SJSA1 (cell line): ENCODE data around the gene MUCL3. TPM values are rescaled to one million over a fixed set of nuclear protein-coding genes. Genes with fewer than 3 reads are reported as not detected.
"Not testable (repeated sequence)": the region's sequence is repeated elsewhere in the genome, so short reads cannot be mapped to it uniquely, and the experiment has no call there.

ENCODE experiments used
- DNase-seq, 2 experiments: peaks; one replicate each; pipeline ENCODE4 v3.0.0-alpha.2; 2015 to 2020; ENCODE audit warnings: low spot score in 2 of 2, low read depth in 1 of 2
- H3K27ac ChIP-seq: fragments of 250-450 bp; sonication (Bioruptor Pico); 2 replicates; pipeline ENCODE4 v1.5.1; 2020; ENCODE audit warnings: mild to moderate bottlenecking, moderate library complexity
- H3K27me3 ChIP-seq: fragments of 250-450 bp; sonication (Bioruptor Pico); replicated peaks from 2 replicates; pipeline ENCODE4 v1.5.1; 2020; ENCODE audit warnings: mild to moderate bottlenecking, moderate library complexity
- H3K36me3 ChIP-seq: fragments of 250-450 bp; sonication (Bioruptor Pico); 2 replicates; pipeline ENCODE4 v1.5.1; 2020; ENCODE audit warnings: mild to moderate bottlenecking
- H3K4me1 ChIP-seq: fragments of 250-450 bp; sonication (Bioruptor Pico); replicated peaks from 2 replicates; pipeline ENCODE4 v1.6.1; 2021; ENCODE audit warnings: mild to moderate bottlenecking
- H3K4me3 ChIP-seq: fragments of 250-450 bp; sonication (Bioruptor Pico); 2 replicates; pipeline ENCODE4 v1.5.1; 2020; ENCODE audit warnings: mild to moderate bottlenecking
- H3K9me3 ChIP-seq: fragments of 250-450 bp; sonication (Bioruptor Pico); replicated peaks from 2 replicates; pipeline ENCODE4 v1.5.1; 2020; ENCODE audit warnings: mild to moderate bottlenecking
- total RNA-seq: library from RNA; depleted of rRNA; stranded (reverse); fragments of >200 nt; shearing (Covaris generic); gene quantifications from 2 replicates; pipeline ENCODE4 v1.2.3, GENCODE V29; 2014

Gene MUCL3
- total RNA-seq, 1 experiment from 2014 or later, result not detected

DNA sequence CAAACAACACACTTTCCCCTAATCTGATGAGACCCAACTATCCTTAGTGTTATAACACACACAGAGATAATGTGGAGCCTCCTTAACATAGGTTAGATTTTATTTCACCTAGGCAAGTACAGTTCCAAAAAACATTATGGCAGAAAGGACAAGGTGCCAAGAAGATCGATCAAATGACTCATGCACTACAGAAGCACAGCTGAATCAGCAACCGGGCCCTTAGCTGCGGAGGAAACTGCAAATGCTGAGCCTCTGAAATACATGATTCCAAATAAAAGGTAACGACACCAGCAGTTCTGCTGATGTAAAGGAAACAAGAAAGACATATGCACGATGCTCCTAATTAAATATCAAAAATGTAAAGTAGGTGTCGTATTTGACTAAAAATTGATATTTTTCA is 22.9 kb downstream of the MUCL3 start:
- Histone ChIP-seq H3K9me3 (no peaks in the 10 kb centered on the region), H3K27me3 (no peaks in the 10 kb centered on the region; the same call in 1 of the 2 replicates), H3K36me3 (no peaks in the 10 kb centered on the region), H3K4me1 (no peaks in the 10 kb centered on the region), H3K27ac (no peak overlapping the region), H3K4me3 (no peak overlapping the region)
- no peak for DNase-seq

DNA sequence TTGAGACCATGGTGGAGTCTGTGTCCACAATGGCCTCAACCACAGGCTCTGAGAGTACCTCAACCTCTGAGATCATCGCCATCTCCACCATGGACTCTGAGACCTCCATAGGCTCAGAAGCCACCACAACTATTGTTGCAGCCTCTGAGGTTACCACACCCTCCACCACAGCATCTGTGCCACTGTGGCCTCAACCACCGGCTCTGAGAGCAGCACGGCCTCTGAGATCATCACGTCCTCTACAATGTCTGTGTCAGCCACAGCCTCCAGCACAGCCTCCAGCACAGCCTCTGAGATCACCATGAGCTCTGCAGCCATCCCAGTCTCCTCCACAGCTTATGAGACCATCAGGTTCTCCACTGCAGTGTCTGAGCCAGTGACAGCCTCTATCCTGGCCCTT is 23.3 kb downstream of the MUCL3 start:
- Histone ChIP-seq H3K27me3 (no peaks in the 10 kb centered on the region; the same call in 1 of the 2 replicates), H3K27ac (no peak overlapping the region), H3K9me3 (no peaks in the 10 kb centered on the region), H3K36me3 (no peaks in the 10 kb centered on the region), H3K4me3 (no peak overlapping the region), H3K4me1 (no peaks in the 10 kb centered on the region)
- no peak for DNase-seq

DNA sequence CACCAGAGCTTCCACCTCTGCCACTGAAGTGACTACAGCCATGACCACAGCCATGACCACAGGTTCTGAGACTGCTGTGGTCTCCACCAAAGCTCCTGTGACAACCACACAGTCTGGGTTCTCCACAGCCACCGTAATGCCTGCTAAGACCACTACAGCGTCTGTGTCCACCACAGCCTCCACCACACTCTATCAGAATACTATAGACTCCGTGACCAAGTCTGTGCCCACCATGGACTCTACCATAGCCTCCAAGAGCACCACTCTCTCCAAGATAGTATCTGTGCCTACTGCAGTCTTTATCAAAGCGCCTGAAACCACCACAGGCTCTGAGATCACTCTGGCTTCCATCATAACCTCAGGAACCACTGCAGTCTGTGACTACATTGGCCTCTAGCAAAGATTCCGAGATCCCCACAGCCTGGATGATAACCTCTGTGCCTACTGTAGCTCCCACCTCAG is 24.4 kb downstream of the MUCL3 start:
- Histone ChIP-seq H3K4me1 (no peaks in the 10 kb centered on the region), H3K4me3 (no peak overlapping the region), H3K36me3 (no peaks in the 10 kb centered on the region), H3K9me3 (no peaks in the 10 kb centered on the region), H3K27ac (no peak overlapping the region), H3K27me3 (no peaks in the 10 kb centered on the region)
- no peak for DNase-seq

DNA sequence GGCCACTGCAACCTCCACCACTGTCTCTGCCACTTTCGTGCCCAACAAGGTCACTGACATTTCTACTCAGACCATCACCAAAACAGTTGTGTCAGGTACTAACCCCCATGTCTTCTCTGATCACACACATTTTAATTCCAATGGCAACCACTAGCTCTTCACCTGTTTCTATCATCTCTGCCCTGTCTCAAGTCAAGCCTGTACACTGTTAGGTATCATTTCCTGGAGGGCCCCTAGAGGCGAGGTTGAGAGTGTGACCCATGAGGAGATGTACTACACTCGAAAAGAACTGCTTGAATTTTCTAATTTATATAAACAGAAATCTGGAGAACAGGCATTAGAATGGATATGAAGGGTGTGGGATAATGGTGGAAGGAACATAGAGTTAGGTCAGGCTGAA is 25.4 kb downstream of the MUCL3 start:
- H3K36me3 ChIP-seq, result no peaks in the 10 kb centered on the region
- H3K4me1 ChIP-seq, result no peaks in the 10 kb centered on the region
- H3K4me3 ChIP-seq, result no peak overlapping the region
- H3K27ac ChIP-seq, result no peak overlapping the region
- no peak for DNase-seq
- H3K9me3 ChIP-seq, result no peaks in the 10 kb centered on the region
- no peaks in the 10 kb centered on the region for H3K27me3 ChIP-seq

DNA sequence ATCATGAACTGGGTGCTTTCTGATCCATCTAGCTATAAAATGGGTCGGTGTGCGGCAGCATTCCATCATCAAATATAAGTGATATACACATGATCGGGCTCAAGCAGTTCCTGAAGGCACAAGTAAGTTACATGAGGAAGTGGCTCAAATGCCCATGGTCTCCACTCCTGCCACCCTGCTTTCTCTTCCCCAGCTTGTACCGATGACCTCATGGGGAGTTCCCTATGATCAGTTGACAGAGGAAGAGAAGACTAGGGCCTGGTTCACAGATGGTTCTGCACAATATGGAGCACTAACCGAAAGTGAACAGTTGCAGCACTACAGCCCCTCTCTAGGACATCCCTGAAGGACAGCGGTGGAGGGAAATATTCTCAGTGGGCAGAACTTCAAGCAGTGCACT is 28.4 kb downstream of the MUCL3 start:
- not testable (repeated sequence) for H3K27me3 ChIP-seq, H3K9me3 ChIP-seq, H3K27ac ChIP-seq, H3K4me1 ChIP-seq, H3K36me3 ChIP-seq, H3K4me3 ChIP-seq, DNase-seq

DNA sequence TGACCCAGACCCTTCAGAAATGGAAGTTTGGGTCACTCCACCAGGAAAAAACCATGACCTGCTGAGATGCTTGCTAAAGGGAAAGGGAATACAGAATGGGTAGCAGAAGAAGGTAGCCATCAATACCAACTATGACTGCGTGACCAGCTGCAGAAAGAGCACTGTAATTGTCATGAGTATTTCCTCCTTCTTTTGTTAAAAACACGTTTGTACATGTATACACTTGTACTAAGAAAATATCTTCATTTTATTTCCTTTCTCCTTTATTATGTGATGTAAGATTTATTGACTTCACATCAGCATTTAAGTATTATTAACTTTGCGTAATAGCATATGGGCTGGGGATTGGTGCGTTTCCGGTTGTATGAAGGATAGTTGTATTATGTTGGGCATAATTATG is 30.2 kb downstream of the MUCL3 start:
- DNase-seq, result no peak
- H3K4me1 ChIP-seq, result no peaks in the 10 kb centered on the region
- H3K36me3 ChIP-seq, result no peaks in the 10 kb centered on the region
- no peak overlapping the region for H3K27ac ChIP-seq
- no peaks in the 10 kb centered on the region for H3K9me3 ChIP-seq
- H3K4me3 ChIP-seq, result no peak overlapping the region
- H3K27me3 ChIP-seq, result no peaks in the 10 kb centered on the region; the same call in 1 of the 2 replicates

DNA sequence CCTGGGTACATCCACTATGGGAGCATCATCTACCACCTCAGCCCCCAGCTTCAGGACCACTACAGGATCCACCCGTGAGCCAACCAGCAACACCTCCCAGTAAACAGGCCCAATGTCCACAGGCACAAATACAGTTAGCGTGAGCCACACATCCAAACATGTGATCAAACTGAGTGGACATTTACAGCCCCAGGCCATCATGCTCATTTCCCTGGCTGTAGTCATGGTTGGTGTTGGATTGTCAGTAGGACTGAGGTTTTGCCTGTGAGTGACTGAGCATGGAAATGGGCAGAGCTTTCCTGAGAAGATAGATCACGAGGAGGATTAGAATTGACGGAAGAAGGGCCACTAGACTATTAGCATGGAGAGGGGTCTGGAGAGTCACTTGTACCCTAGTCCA is 32.0 kb downstream of the MUCL3 start:
- Histone ChIP-seq H3K4me3 (no peak overlapping the region), H3K4me1 (no peaks in the 10 kb centered on the region), H3K27ac (no peak overlapping the region), H3K9me3 (no peaks in the 10 kb centered on the region), H3K36me3 (no peaks in the 10 kb centered on the region), H3K27me3 (no peaks in the 10 kb centered on the region; the same call in 1 of the 2 replicates)
- DNase-seq, result no peak

DNA sequence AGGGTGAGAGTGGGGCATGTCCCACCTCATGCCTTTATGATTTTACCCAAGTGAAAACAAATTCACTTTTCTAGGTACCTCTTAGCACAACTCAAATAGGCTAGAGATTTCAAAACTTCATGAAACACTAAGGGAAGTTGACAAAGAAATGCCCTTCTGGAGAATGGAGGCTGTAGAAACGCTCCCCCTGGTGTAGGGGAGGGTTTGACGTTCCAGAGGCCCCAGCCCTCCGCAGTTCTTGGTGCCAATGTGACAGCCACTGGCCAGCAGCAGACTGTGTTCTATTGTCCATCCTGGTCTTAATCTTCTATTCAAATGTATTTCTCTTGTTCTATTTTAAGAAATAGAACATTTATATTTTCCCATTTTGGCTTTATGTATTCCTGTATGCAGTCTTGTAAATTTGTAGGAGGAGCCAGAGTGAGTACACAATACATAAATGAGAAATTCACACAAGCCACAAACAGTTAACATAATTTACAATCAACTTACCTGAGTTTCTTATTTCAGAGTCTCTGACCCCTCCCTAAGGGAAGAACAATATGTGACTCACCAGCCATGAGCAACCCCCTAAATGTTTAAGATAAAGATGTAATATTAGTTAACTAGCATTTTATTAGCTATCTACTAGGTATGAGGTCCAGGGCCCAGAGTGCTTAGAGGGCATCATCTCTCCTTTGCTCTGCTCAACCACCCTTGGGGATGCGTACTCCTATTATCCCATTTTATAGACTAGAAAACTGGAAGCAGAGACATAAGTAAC is 33.9 kb downstream of the MUCL3 start:
- no peaks in the 10 kb centered on the region; the same call in 1 of the 2 replicates for H3K27me3 ChIP-seq
- H3K36me3 ChIP-seq, result no peaks in the 10 kb centered on the region
- no peaks in the 10 kb centered on the region for H3K4me1 ChIP-seq
- no peak overlapping the region for H3K27ac ChIP-seq
- DNase-seq, result no peak
- H3K9me3 ChIP-seq, result no peaks in the 10 kb centered on the region
- no peak overlapping the region for H3K4me3 ChIP-seq

DNA sequence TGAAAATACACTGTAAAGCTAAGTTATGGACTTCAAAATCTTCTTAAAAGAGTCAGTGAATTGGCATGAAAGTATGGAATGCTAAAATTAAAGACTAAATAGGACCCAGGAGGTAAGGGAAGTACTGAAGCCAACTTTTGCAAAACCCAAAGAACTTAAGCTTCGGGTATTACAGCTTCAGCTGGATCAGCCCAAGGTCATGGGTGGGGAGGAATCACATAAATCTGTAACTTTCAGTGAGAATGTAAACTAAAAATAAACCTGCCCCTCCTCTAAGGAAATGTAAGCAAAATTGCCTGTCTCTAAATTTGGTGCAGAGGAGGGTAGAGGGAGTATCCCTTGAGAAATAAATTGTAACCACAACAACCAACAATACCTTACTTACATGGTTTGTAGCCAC is 38.4 kb downstream of the MUCL3 start:
- 0 out of 2 replicates have a peak, but pooled peaks cover 5% of the 10 kb centered on the region for H3K4me1 ChIP-seq
- no peaks in the 10 kb centered on the region for H3K9me3 ChIP-seq
- no peaks in the 10 kb centered on the region for H3K36me3 ChIP-seq
- H3K27me3 ChIP-seq, result no peaks in the 10 kb centered on the region
- DNase-seq, result no peak
- H3K27ac ChIP-seq, result no peak overlapping the region
- no peak overlapping the region for H3K4me3 ChIP-seq

DNA sequence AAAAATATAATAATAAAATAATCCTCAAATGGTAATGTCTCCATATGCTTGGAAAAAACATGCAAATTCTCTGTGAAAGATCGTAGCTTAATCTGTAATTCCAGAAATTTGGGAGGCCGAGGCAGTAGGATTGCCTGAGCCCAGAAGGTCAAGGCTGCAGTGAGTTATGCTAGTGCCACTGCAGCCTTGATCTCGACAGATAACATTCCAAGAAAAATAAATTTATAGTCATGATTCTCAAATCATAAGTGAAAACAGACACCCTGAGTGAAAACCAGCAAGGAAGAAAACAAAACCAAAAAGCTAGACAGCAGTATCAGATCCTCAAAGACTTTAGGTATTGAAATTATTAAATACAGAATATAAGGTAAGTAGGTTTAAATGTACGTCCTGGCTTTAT is 38.9 kb downstream of the MUCL3 start:
- H3K9me3 ChIP-seq, result no peaks in the 10 kb centered on the region
- no peak overlapping the region for H3K27ac ChIP-seq
- no peak for DNase-seq
- no peaks in the 10 kb centered on the region for H3K36me3 ChIP-seq
- 0 out of 2 replicates have a peak, but pooled peaks cover 5% of the 10 kb centered on the region for H3K4me1 ChIP-seq
- H3K27me3 ChIP-seq, result no peaks in the 10 kb centered on the region
- no peak overlapping the region for H3K4me3 ChIP-seq

DNA sequence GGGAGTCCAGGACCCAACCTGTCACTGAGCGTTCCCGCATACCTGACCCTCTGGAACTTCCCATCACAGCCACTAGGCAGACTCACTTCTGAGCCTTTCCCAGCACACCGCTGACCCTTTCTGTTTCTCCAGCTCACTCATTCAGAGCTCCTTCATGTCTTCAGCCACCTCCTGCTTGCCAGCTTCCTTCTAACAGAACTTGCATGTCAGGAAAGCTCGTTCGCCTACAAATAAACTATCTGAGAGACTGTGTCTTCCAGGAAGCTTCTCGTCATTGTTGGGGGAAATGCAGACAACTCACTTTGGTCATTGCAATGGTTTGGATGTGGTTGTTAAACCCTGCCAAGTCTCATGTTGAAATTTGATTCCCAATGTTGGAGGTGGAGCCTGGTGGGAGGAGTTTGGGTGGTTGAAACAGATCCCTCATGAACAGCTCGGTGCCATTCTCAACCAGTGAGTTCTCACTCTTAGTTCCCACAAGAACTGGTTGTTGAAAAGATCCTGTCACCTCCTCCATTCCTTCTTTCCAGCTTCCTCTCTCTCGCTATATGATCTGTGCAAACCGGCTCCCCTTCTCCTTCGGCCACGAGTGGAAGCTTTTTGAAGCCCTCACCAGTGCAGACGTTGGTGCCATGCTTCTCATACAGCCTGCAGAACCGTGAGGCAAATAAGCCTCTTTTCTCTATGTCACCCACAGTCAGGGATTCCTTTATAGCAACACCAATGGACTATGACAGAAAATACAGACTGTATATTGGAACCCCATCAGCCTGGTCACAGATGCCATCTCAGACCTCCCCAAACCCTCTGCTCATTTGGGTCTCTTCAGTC is 41.4 kb downstream of the MUCL3 start:
- H3K27ac ChIP-seq, result no peak overlapping the region
- H3K4me3 ChIP-seq, result no peak overlapping the region
- H3K9me3 ChIP-seq, result no peaks in the 10 kb centered on the region
- 0 out of 2 replicates have a peak, but pooled peaks cover 3% of the 10 kb centered on the region for H3K27me3 ChIP-seq
- 0 out of 2 replicates have a peak, but pooled peaks cover 5% of the 10 kb centered on the region for H3K4me1 ChIP-seq
- DNase-seq, result peak in 1 of 2 experiments; percentile 6
- H3K36me3 ChIP-seq, result no peaks in the 10 kb centered on the region

DNA sequence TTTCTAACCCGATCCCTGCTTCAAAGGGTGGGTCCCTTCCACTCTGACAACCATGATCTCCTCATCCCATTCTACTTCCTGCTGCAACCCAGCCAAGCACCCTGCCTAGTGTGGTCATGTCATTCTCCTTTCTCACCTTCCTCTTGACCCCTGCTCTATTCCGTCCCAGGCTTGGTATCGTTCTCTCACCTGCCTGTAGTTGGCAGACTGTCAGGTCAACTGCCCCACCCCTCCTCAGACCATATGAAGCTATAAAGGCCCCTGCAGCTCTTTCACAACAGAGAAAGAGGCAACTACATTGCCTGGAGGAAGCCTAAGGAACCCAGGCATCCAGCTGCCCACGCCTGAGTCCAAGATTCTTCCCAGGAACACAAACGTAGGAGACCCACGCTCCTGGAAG is 42.7 kb downstream of the MUCL3 start, which contains the start of gene MUC21:
MUC21 (plus strand) TSS at position 280 of the 400 bp plus-strand sequence. CDS start 241 bp downstream, outside the sequence.
- Histone ChIP-seq H3K9me3 (no peaks in the 10 kb centered on the region), H3K27me3 (0 out of 2 replicates have a peak, but pooled peaks cover 3% of the 10 kb centered on the region), H3K36me3 (no peaks in the 10 kb centered on the region), H3K4me3 (no peak within 1 kb of the TSS), H3K27ac (no peak within 1 kb of the TSS), H3K4me1 (0 out of 2 replicates have a peak, but pooled peaks cover 5% of the 10 kb centered on the region)
- DNase-seq, result no peak

DNA sequence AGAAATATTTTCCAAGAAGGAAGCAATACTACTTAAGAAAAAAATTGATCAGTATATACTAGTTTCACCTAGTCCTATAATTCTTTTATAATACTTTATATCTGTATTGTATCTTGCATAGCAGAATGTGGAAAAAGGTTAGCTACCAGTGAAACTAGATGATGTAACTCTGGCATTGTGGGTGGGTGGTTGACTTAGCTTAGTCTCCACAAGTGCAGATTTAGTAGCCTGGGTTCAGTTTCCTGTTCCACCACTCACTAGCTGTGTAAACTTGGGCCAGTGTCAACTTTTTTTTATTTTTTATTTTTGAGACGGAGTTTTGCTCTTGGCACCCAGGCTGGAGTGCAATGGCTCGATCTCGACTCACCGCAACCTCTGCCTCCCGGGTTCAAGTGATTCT is 44.7 kb downstream of the MUCL3 start:
- 0 out of 2 replicates have a peak, but pooled peaks cover 5% of the 10 kb centered on the region for H3K4me1 ChIP-seq
- no peak overlapping the region for H3K27ac ChIP-seq
- H3K9me3 ChIP-seq, result no peaks in the 10 kb centered on the region
- no peak overlapping the region for H3K4me3 ChIP-seq
- H3K36me3 ChIP-seq, result no peaks in the 10 kb centered on the region
- no peak for DNase-seq
- H3K27me3 ChIP-seq, result 0 out of 2 replicates have a peak, but pooled peaks cover 3% of the 10 kb centered on the region

DNA sequence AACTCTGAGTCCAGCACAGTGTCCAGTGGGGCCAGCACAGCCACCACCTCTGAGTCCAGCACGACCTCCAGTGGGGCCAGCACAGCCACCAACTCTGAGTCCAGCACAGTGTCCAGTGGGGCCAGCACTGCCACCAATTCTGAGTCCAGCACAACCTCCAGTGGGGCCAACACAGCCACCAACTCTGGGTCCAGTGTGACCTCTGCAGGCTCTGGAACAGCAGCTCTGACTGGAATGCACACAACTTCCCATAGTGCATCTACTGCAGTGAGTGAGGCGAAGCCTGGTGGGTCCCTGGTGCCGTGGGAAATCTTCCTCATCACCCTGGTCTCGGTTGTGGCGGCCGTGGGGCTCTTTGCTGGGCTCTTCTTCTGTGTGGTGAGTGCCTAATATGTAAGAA is 46.5 kb downstream of the MUCL3 start:
- 0 out of 2 replicates have a peak, but pooled peaks cover 3% of the 10 kb centered on the region for H3K27me3 ChIP-seq
- H3K27ac ChIP-seq, result no peak overlapping the region
- no peak for DNase-seq
- H3K4me3 ChIP-seq, result no peak overlapping the region
- no peaks in the 10 kb centered on the region for H3K36me3 ChIP-seq
- H3K9me3 ChIP-seq, result no peaks in the 10 kb centered on the region
- 0 out of 2 replicates have a peak, but pooled peaks cover under 1% of the 10 kb centered on the region for H3K4me1 ChIP-seq
